Activated naive CD8-positive, alpha-beta T cell (primary cell): Measurements from ENCODE around the gene PCDH15.

Experiments used
- H3K27ac Mint-ChIP-seq: one replicate; pipeline ENCODE4 v1.8.0; 2021; ENCODE audit warnings: mixed read lengths
- H3K27me3 Mint-ChIP-seq: one replicate; pipeline ENCODE4 v1.8.0; 2021; ENCODE audit warnings: mixed read lengths
- H3K36me3 Mint-ChIP-seq: one replicate; pipeline ENCODE4 v1.8.0; 2021; ENCODE audit warnings: mixed read lengths
- H3K4me1 Mint-ChIP-seq: one replicate; pipeline ENCODE4 v1.8.0; 2021; ENCODE audit warnings: low read depth, mixed read lengths
- H3K4me3 Mint-ChIP-seq: one replicate; pipeline ENCODE4 v1.8.0; 2021; ENCODE audit warnings: mild to moderate bottlenecking, mixed read lengths
- H3K9me3 Mint-ChIP-seq: one replicate; pipeline ENCODE4 v1.8.0; 2021; ENCODE audit warnings: low read depth, mixed read lengths

The PCDH15 gene

DNA sequence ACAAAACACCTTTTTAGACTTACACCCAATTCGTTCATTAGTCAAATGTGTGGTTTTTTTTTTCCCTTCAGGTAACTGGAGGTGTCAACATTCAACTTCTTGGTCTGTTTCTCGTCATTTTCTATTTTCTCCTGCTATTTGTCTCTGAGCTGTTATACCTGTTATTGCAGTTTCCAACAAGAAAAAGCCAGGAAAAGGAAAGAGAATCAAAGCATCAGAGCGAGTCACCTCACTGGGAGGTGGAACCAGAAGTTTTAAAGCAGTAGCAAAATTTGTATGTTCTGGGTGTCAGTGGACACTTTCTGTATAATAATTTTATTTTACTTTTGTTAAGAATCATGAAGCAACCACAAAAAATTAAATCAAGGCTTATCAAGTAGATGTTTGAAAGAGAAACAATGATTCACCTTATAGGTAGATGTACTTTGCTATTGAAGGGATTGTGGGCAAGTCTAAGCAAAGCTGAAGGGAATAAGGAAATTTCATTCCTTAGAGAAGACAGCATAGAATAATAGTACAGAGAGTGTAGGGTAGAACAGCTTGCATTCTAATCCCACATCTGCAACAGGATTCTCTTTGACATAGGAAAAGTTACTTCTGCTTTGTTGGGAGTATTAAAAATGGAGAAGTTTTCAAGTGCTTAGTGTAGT, 675.8 kb downstream of the PCDH15 start:
- Mint-ChIP-seq H3K9me3 (peaks cover 30% of the 10 kb centered on the region), H3K27ac (no peak overlapping the region), H3K4me1 (no peaks in the 10 kb centered on the region), H3K36me3 (no peaks in the 10 kb centered on the region), H3K4me3 (no peak overlapping the region), H3K27me3 (no peaks in the 10 kb centered on the region)

- H3K27ac Mint-ChIP-seq, result no peak overlapping the region
- H3K4me3 Mint-ChIP-seq, result no peak overlapping the region
- no peaks in the 10 kb centered on the region for H3K4me1 Mint-ChIP-seq
- H3K36me3 Mint-ChIP-seq, result no peaks in the 10 kb centered on the region
- peaks cover 22% of the 10 kb centered on the region for H3K9me3 Mint-ChIP-seq
- no peaks in the 10 kb centered on the region for H3K27me3 Mint-ChIP-seq
Measured at GRCh38 chr10:54124209-54124885, 676.7 kb downstream of the PCDH15 start.

GRCh38 chr10:54120806-54121205, 680.2 kb downstream of the PCDH15 start:
- Mint-ChIP-seq H3K27me3 (no peaks in the 10 kb centered on the region), H3K4me3 (no peak overlapping the region), H3K4me1 (no peaks in the 10 kb centered on the region), H3K27ac (no peak overlapping the region), H3K9me3 (peaks cover 26% of the 10 kb centered on the region), H3K36me3 (no peaks in the 10 kb centered on the region)

DNA sequence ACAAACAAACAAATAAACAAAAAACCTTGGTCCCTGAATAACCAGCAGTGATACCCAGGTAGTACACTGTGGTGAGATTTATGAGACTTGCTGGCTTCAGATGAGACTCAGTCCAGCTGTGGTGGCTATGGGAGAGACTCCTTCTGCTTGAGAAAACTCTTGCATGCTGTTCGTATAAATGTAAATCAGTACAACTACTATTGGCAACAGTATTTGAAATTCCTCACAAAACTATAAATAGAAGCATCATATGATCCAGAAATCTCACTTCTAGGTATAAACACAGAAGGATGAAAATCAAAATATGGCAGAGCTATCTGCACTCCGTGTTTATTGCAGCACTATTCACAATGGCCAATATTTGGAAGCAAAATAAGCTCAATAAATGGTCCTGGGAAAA, 692.1 kb downstream of the PCDH15 start:
- no peaks in the 10 kb centered on the region for H3K27me3 Mint-ChIP-seq
- H3K4me1 Mint-ChIP-seq, result no peaks in the 10 kb centered on the region
- H3K4me3 Mint-ChIP-seq, result no peak overlapping the region
- H3K36me3 Mint-ChIP-seq, result no peaks in the 10 kb centered on the region
- no peak overlapping the region for H3K27ac Mint-ChIP-seq
- H3K9me3 Mint-ChIP-seq, result peaks cover 4% of the 10 kb centered on the region

GRCh38 chr10:54096892-54097291, 704.1 kb downstream of the PCDH15 start:
- Mint-ChIP-seq H3K27me3 (no peaks in the 10 kb centered on the region), H3K36me3 (no peaks in the 10 kb centered on the region), H3K4me1 (no peaks in the 10 kb centered on the region), H3K9me3 (no peaks in the 10 kb centered on the region), H3K27ac (no peak overlapping the region), H3K4me3 (no peak overlapping the region)

DNA sequence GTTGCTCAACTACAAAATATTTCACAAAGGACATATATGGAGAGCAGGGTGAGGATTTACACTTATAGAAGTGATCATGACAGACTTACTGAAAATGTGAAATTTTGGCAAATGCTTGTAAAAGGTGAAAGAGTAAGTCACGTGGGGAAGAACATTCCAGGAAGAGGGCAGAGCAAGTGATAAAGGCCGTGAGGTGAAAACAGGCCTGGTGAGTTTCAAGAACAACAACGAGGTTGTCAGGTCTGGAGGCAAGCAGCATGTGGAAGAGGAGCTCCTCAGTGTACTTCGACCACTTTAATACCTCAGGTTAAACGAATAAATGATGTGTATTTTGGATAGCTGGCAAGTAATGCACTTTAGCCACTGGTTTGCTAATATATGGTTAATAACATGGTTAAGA, 706.7 kb downstream of the PCDH15 start:
- no peaks in the 10 kb centered on the region for H3K4me1 Mint-ChIP-seq

DNA sequence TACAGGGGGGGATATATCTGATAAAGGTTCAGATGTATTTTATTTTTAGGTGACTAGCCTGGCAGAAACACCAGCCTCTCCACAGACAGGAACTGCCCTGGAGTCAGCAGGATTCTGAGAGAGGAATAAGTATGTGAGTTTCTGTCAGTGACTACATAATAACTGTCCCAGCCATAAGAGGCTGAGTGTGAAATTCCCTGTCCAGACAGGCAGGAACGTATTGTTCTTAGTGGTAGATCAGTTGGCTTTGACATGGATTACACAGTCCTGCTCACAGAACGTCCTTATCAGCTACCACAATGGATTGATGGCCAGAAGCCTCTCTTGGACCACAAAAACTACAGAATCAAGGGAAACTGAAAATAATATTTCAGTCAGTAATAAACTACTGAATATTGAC, 709.8 kb downstream of the PCDH15 start:
- Mint-ChIP-seq H3K4me3 (no peak overlapping the region), H3K27me3 (no peaks in the 10 kb centered on the region), H3K4me1 (no peaks in the 10 kb centered on the region), H3K27ac (no peak overlapping the region), H3K9me3 (peaks cover 5% of the 10 kb centered on the region), H3K36me3 (no peaks in the 10 kb centered on the region)

More for the DNA sequence above, 706.7 kb downstream of the PCDH15 start:
- no peak overlapping the region for H3K4me3 Mint-ChIP-seq
- H3K36me3 Mint-ChIP-seq, result no peaks in the 10 kb centered on the region
- no peak overlapping the region for H3K27ac Mint-ChIP-seq
- H3K27me3 Mint-ChIP-seq, result no peaks in the 10 kb centered on the region
- H3K9me3 Mint-ChIP-seq, result no peaks in the 10 kb centered on the region

DNA sequence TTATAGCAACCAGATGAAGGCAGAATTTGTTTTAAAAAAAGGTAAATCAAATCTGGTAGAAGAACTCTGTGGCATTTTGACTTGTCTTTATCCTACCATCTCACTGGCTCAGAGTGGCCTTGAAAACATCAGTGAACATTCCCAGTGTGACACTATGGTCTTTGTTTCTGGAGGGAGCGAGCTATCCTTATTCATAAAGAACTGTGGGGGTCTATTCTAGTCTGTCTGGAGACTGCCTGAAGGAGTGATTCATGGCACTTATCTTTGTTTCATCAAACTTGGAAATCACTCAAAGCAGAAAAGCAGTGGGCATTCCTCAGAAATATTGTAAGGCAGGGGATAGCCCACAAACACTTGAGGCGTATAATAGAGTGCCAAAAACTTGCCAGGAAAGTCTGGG, 719.1 kb downstream of the PCDH15 start:
- no peaks in the 10 kb centered on the region for H3K4me1 Mint-ChIP-seq
- no peaks in the 10 kb centered on the region for H3K27me3 Mint-ChIP-seq
- H3K4me3 Mint-ChIP-seq, result no peak overlapping the region
- no peak overlapping the region for H3K27ac Mint-ChIP-seq
- H3K36me3 Mint-ChIP-seq, result no peaks in the 10 kb centered on the region
- H3K9me3 Mint-ChIP-seq, result no peaks in the 10 kb centered on the region

DNA sequence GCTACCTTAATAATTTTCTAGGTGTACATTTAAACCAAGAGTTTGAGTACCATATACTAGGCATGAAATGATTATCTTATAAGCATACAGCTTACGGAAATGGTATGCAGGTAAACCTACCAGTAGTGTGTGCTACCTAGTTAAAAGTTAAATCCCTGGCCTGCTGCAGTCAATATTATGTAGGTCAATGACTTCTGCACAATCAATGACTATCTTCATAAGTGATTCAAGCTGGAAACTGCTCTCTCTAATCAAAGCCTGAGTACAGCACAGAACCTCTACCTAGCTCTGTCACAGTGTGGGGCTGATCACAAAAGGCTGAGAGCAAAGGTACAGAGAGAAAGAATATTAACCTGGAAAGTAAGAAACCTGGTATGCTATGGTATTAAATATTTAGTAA, 733.7 kb downstream of the PCDH15 start:
- Mint-ChIP-seq H3K27ac (no peak overlapping the region), H3K36me3 (no peaks in the 10 kb centered on the region), H3K9me3 (no peaks in the 10 kb centered on the region), H3K27me3 (no peaks in the 10 kb centered on the region), H3K4me1 (no peaks in the 10 kb centered on the region), H3K4me3 (no peak overlapping the region)

- no peaks in the 10 kb centered on the region for H3K36me3 Mint-ChIP-seq
- H3K27me3 Mint-ChIP-seq, result no peaks in the 10 kb centered on the region
- no peak overlapping the region for H3K27ac Mint-ChIP-seq
- no peak overlapping the region for H3K4me3 Mint-ChIP-seq
- no peaks in the 10 kb centered on the region for H3K9me3 Mint-ChIP-seq
- H3K4me1 Mint-ChIP-seq, result no peaks in the 10 kb centered on the region
Measured at GRCh38 chr10:54066646-54067045, 734.4 kb downstream of the PCDH15 start.

DNA sequence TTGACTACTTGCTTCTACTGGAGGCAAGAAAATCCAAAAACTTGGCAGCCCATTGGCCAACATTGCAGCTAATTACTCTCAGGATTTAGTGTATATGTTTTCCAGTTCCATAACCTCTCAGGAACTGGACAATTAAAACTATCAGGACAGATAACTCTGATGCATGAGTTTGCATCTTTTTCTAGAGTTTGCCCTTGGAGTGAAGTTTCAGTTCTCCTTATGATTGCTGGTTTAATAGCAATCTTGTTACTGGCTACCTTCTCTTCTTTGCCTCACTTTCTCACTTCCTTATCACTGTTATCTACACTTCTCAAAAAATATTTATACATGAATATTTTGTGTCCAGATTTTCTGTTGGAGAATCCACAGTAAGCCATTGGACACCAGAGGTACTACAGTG, 735.9 kb downstream of the PCDH15 start:
- Mint-ChIP-seq H3K27me3 (no peaks in the 10 kb centered on the region), H3K4me3 (no peak overlapping the region), H3K27ac (no peak overlapping the region), H3K9me3 (no peaks in the 10 kb centered on the region), H3K4me1 (no peaks in the 10 kb centered on the region), H3K36me3 (no peaks in the 10 kb centered on the region)

DNA sequence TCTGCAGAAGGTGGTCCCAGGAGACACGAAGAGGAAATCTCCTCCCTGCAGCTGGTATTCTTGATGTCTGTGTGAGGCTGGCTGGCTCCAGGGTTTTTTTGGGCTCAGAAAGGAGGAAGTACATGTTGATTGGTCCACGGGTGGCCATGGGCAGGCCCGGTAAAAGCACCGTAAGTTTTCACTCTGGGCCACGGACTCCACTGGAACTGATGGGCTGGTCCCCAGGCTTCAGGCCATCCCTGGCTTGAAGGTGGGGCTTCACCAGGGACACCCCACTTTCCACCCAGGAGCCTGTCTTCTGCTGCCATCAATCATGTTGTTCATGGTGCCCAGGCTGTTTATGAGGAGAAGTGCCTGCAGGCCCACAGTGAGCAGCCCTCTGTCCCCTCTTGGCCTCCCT, 736.8 kb downstream of the PCDH15 start:
- Mint-ChIP-seq H3K4me1 (no peaks in the 10 kb centered on the region), H3K4me3 (no peak overlapping the region), H3K27ac (no peak overlapping the region), H3K9me3 (peaks cover 4% of the 10 kb centered on the region), H3K27me3 (no peaks in the 10 kb centered on the region), H3K36me3 (no peaks in the 10 kb centered on the region)

DNA sequence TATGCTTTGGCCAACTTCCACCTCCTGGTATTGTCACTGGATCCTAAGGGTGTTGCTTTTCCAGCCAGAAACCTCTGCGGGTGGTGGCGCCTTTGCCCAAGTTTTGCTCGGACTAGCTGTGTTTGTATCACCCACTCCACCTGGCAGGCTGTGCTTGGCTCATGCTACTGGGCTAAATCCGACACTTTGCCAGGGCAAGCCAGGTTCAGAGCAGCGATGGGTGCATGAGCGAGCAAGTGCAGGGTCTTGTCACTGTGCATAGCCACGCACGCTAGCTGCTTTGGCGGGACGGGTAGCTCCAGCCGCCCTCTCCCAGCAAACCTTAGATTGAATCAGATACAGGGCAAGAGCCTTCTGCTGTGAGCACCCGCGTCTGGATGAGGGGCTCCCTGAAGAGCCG, 737.5 kb downstream of the PCDH15 start:
- Mint-ChIP-seq H3K9me3 (peaks cover 4% of the 10 kb centered on the region), H3K27me3 (no peaks in the 10 kb centered on the region), H3K36me3 (no peaks in the 10 kb centered on the region), H3K4me3 (no peak overlapping the region), H3K4me1 (no peaks in the 10 kb centered on the region), H3K27ac (no peak overlapping the region)

- Mint-ChIP-seq H3K9me3 (peaks cover 7% of the 10 kb centered on the region), H3K4me3 (no peak overlapping the region), H3K4me1 (no peaks in the 10 kb centered on the region)
Measured at GRCh38 chr10:54060572-54060971, 740.5 kb downstream of the PCDH15 start.

GRCh38 chr10:54057357-54057756, 743.7 kb downstream of the PCDH15 start:
- no peak overlapping the region for H3K27ac Mint-ChIP-seq
- H3K9me3 Mint-ChIP-seq, result peaks cover 11% of the 10 kb centered on the region
- no peaks in the 10 kb centered on the region for H3K36me3 Mint-ChIP-seq
- no peaks in the 10 kb centered on the region for H3K4me1 Mint-ChIP-seq
- no peaks in the 10 kb centered on the region for H3K27me3 Mint-ChIP-seq
- H3K4me3 Mint-ChIP-seq, result no peak overlapping the region

More at GRCh38 chr10:54060572-54060971, 740.5 kb downstream of the PCDH15 start:
- H3K27ac Mint-ChIP-seq, result no peak overlapping the region
- no peaks in the 10 kb centered on the region for H3K36me3 Mint-ChIP-seq
- H3K27me3 Mint-ChIP-seq, result no peaks in the 10 kb centered on the region

DNA sequence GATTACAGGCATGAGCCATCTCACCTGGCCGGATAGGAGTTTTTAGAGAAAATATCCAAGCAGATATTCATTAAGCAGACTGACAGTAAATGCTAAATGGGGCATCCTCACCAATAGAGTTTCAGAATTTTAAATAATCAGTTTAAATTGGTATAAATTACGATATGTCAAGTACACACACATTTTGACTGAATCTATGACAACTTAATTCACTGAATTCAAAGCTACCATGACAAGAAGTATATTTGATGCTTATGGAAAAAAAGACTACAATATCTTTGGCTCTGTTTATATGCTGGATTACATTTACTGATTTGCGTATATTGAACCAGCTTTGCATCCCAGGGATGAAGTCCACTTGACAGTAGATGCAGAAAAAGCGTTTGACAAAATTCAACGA, 774.7 kb downstream of the PCDH15 start:
- Mint-ChIP-seq H3K27ac (no peak overlapping the region), H3K4me1 (no peaks in the 10 kb centered on the region), H3K27me3 (no peaks in the 10 kb centered on the region), H3K36me3 (no peaks in the 10 kb centered on the region), H3K4me3 (no peak overlapping the region), H3K9me3 (peaks cover 3% of the 10 kb centered on the region)
